Mesenteric fat pad (tissue), 1 donor: ENCODE results near the gene ANK2. TPM values are rescaled to one million over a fixed set of nuclear protein-coding genes. Genes with fewer than 3 reads are reported as not detected.

ENCODE experiments used
- DNase-seq: peaks from one replicate; pipeline ENCODE4 v3.0.0-alpha.2; 2020; ENCODE audit warnings: low spot score
- total RNA-seq: library from RNA; stranded (reverse); fragmentation: NEBNext Ultra II Directional; extraction: Animal tissue kit (Norgen Biotek cat#: 25700); gene quantifications from one replicate; pipeline ENCODE4 v1.2.1, GENCODE V29; 2021
- donor health status: DM: yes; HTN: yes; CAD: no.

ANK2 gene
- total RNA-seq, 1 donor from 2014 or later: 97.0 TPM

- no peak for DNase-seq
Observed at GRCh38 chr4:113278324-113278934, 229.0 kb downstream of the ANK2 start.

GRCh38 chr4:113285501-113285900 is 236.0 kb downstream of the ANK2 start:
- no peak for DNase-seq

DNA sequence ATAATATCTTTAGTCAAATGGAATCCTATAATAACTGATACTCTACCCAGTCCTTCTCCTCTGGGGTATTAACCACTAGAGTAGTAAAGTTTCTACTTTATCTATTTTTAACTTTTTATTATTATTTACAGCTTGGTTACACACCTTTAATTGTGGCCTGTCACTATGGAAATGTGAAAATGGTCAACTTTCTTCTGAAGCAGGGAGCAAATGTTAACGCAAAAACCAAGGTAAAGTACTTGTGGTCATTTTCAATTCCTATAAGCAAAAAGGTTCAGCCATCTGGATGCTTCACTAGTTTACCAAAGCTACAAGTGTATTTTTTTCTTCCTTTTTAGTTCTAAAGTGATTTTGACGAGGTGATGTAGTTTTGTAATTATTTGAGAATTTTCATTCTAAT is 238.8 kb downstream of the ANK2 start:
- DNase-seq: no peak

DNA sequence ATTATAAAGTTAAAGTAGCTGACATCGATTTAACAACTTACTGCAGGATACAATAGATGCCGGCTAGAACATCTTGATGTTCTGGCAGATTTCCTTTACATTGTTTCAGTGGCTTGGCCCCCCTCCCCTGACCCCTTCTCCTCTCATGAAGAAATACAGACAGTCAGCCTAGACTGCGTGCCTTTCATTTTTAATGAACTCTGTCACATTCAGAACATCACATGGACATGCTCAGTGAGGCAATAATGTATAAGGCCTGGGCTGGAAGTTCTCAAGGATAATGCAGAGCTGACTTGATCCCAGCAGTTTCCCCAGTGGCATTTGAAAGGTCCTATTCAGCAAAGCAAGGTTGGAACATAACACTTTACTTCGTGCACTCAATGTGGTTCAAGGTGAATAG is 239.2 kb downstream of the ANK2 start:
- no peak for DNase-seq

GRCh38 chr4:113289766-113290165 is 240.3 kb downstream of the ANK2 start:
- no peak for DNase-seq

- no peak for DNase-seq
Observed at GRCh38 chr4:113290666-113291065, 241.2 kb downstream of the ANK2 start.

GRCh38 chr4:113292371-113293042 is 243.1 kb downstream of the ANK2 start:
- no peak for DNase-seq

- DNase-seq: no peak
Observed at GRCh38 chr4:113293043-113293560, 243.6 kb downstream of the ANK2 start.

GRCh38 chr4:113293674-113294073 is 244.2 kb downstream of the ANK2 start:
- DNase-seq: no peak

- no peak for DNase-seq
Observed at GRCh38 chr4:113294908-113295307, 245.5 kb downstream of the ANK2 start.

- no peak for DNase-seq
Observed at GRCh38 chr4:113300471-113300928, 251.0 kb downstream of the ANK2 start.

- DNase-seq: no peak
Observed at GRCh38 chr4:113302051-113302450, 252.6 kb downstream of the ANK2 start.

- DNase-seq: no peak
Observed at GRCh38 chr4:113303315-113303714, 253.9 kb downstream of the ANK2 start.

GRCh38 chr4:113311047-113311446 is 261.6 kb downstream of the ANK2 start:
- no peak for DNase-seq

DNA sequence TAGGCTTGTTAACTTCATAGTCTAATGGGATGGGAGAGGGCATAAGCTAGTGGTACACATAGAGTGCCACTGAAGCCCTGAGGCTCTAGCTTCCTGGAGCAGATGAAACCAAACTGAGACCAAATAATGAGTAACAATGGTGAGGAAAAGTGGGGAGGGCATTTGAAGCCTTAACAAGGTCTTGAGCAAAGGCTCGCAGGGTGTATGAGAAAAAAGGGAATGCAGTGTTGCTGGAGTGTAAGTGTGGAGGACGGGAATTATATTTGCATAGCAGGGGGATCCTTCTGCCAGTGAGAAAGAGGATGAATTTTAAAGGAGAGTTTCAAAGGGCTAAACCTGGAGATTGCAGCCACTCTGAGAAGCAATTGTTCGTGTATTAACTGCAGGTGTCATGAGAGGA is 263.1 kb downstream of the ANK2 start:
- DNase-seq: no peak

- DNase-seq: no peak
Observed at GRCh38 chr4:113314426-113314825, 265.0 kb downstream of the ANK2 start.

DNA sequence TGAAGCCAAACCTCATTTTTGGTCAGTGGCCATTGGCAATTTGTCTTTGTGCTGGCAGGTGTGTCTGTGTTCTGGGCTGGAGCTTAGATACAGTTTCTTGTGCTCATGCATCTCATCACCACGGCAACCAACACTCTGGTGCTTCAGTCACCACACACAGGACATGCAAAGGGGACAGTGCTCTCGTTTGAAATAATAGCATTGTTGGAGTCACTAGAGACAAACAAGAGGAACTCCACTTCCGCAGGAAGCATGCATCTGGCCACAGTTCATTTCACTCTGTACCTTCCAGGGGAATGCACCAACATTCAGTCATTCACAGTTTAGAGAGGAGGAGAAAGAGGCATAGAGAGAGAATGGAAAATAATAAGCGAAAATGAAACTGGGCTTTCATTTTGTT is 267.4 kb downstream of the ANK2 start:
- no peak for DNase-seq

- DNase-seq: no peak
Observed at GRCh38 chr4:113317523-113317922, 268.1 kb downstream of the ANK2 start.

DNA sequence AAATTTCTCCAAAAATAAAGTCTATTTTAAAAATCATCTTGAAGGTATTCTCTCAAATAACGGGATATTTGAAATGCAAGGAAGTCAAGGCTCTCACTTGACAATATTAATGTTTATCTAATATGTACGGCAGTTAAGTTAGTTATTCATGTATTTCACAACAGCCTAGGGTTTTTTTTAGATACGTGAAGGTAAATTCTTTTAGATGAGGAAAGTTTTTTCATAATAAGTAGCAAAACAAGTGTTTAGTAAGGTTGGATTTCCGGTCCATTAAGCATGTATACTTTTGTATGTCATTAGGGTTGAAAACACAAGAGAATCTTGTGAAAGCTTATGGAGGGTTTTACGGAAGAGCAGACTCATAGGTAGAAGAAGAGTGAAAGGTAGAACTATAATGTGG is 273.3 kb downstream of the ANK2 start:
- no peak for DNase-seq

DNA sequence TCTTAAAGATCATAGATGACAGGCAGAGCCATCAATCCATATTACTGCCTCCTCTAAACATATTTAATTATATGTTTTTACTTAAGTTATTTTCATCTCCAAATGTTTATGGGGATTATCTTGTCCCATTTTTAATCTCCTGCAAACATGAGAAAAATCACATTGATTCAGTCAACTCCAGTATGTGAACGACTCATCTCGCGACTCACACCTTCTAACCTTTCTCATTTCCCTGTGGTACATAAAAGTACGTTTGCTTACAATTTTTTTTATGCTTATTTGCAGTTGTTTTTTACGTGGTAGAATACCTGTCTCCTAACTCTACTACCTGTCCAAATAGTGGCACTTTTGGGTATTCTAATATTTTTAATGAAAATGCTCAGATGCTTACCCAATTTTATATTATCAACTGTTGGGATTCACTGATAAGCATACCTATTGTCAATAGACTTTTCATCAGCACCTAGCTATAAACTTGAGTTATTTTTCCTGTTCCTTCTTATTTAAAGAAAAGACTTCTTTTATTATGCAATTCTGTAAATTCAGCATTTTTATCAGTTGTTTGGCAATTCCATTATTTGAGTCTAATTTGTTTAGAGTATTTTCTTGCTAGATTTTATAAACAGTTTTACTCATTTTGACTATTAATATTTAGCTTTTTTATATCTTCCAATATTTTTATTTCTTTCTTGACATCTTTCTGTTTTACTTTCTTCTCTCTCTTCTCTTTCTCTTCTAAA is 276.6 kb downstream of the ANK2 start:
- DNase-seq: no peak

GRCh38 chr4:113327494-113327893 is 278.0 kb downstream of the ANK2 start:
- DNase-seq: no peak

DNA sequence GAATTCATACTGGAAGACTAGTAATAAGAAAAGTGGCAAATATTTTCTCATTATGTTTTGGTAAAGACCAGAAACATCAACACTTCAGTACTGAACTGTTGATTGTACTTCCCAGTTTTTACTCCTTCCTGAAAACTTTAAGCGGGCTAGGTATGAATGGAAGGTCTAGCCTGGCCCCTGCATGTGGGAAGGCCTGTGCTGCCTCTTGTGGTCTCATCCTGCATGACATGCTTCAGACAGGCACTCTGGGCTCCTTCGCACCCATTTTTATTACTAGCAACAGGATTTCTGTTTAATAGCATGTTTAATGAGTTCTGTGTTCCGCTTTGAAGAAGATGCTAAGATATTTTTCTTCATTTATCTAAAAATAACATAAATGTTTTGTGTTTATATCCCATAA is 279.1 kb downstream of the ANK2 start:
- no peak for DNase-seq
